IMR-90 (cell line): ENCODE results near the gene TMEM245. TPM values are rescaled to one million over a fixed set of nuclear protein-coding genes. Genes with fewer than 3 reads are reported as not detected.

Experiments used
- ATAC-seq: fragments of 200-7000 bp; cut with Tn5 transposase; 2 replicates; pipeline ENCODE4 v1.9.1; 2020; ENCODE audit warnings: low read depth, mild to moderate bottlenecking, moderate library complexity
- BruUV-seq: library from RNA; stranded (reverse); fragments of 400-500 nt; replicated peaks from 2 replicates; lab custom pipeline; 2021; lab: Mats Ljungman, UMichigan
- CTCF ChIA-PET: fragments of 300-600 bp; formaldehyde crosslinking; extraction: SDS; loops from one replicate; lab custom pipeline; 2021; ENCODE audit warnings: antibody characterized with exemption; lab: Yijun Ruan, JAX
- POLR2A ChIA-PET: fragments of 300-600 bp; sonication (Branson Sonifier 250); formaldehyde crosslinking; loops from one replicate; lab custom pipeline; 2022; ENCODE audit warnings: antibody characterized with exemption; ENCODE audit not compliant: unreplicated experiment; lab: Charles Lee
- DNase-seq: peaks from one replicate; pipeline ENCODE4 v3.0.0; 2013
- H2AFZ ChIP-seq: replicated peaks from 2 replicates; pipeline ENCODE3; 2013; ENCODE audit warnings: low read length, mild to moderate bottlenecking; ENCODE audit not compliant: poor library complexity
- H2AK5ac ChIP-seq: 2 replicates; pipeline ENCODE4 v1.6.1; 2013; ENCODE audit warnings: low read depth, low read length, inconsistent platforms
- H2AK9ac ChIP-seq: replicated peaks from 2 replicates; pipeline ENCODE3; 2013; ENCODE audit warnings: mild to moderate bottlenecking, low read depth, low read length, moderate library complexity; ENCODE audit not compliant: poor library complexity
- H2BK120ac ChIP-seq: 2 replicates; pipeline ENCODE4 v1.6.1; 2013; ENCODE audit warnings: low read depth, low read length, inconsistent platforms
- H2BK15ac ChIP-seq: 3 replicates; pipeline ENCODE4 v1.6.1; 2013; ENCODE audit warnings: low read depth, low read length, inconsistent platforms
- H2BK20ac ChIP-seq: 2 replicates; pipeline ENCODE4 v1.6.1; 2013; ENCODE audit warnings: low read depth, mild to moderate bottlenecking, inconsistent platforms, low read length, moderate library complexity
- H2BK5ac ChIP-seq: 2 replicates; pipeline ENCODE4 v1.6.1; 2013; ENCODE audit warnings: mild to moderate bottlenecking, low read depth, low read length, inconsistent platforms; ENCODE audit not compliant: poor library complexity, severe bottlenecking
- H3K14ac ChIP-seq: replicated peaks from 2 replicates; pipeline ENCODE4 v1.6.1; 2013; ENCODE audit warnings: low read depth, low read length, inconsistent platforms
- H3K18ac ChIP-seq: 2 replicates; pipeline ENCODE4 v1.6.1; 2013; ENCODE audit warnings: low read depth, low read length, control low read depth
- H3K23ac ChIP-seq: 2 replicates; pipeline ENCODE4 v1.6.1; 2013; ENCODE audit warnings: low read depth, low read length, inconsistent platforms
- H3K27ac ChIP-seq: 2 replicates; pipeline ENCODE4 v1.5.1; 2013; ENCODE audit warnings: mild to moderate bottlenecking, control low read depth, low read length; ENCODE audit not compliant: insufficient read depth
- H3K27me3 ChIP-seq: 2 replicates; pipeline ENCODE4 v1.6.1; 2013; ENCODE audit warnings: low read length; ENCODE audit not compliant: control insufficient read depth, insufficient read depth
- H3K36me3 ChIP-seq: 2 replicates; pipeline ENCODE4 v1.6.1; 2013; ENCODE audit warnings: low read length, mixed read lengths; ENCODE audit not compliant: control insufficient read depth, insufficient read depth
- H3K4ac ChIP-seq: 2 replicates; pipeline ENCODE4 v1.6.1; 2013; ENCODE audit warnings: low read depth, low read length, inconsistent platforms
- H3K4me1 ChIP-seq: 2 replicates; pipeline ENCODE4 v1.6.1; 2013; ENCODE audit warnings: low read length, mixed read lengths; ENCODE audit not compliant: control insufficient read depth, insufficient read depth
- H3K4me2 ChIP-seq: 2 replicates; pipeline ENCODE4 v1.6.1; 2013; ENCODE audit warnings: low read depth, mild to moderate bottlenecking, control low read depth, low read length, moderate library complexity
- H3K4me3 ChIP-seq: 2 replicates; pipeline ENCODE4 v1.5.1; 2013; ENCODE audit warnings: low read depth, mild to moderate bottlenecking, control low read depth, low read length, moderate library complexity; ENCODE audit not compliant: insufficient read depth
- H3K56ac ChIP-seq: 2 replicates; pipeline ENCODE4 v1.6.1; 2013; ENCODE audit warnings: low read length, inconsistent platforms; ENCODE audit not compliant: insufficient read depth; ENCODE audit errors: extremely low read depth
- H3K79me1 ChIP-seq, 2 experiments: 2 replicates each; pipeline ENCODE4 v1.6.1; 2013; ENCODE audit warnings: low read length in 2 of 2, inconsistent platforms in 1 of 2, low read depth in 1 of 2
- H3K9ac ChIP-seq: 2 replicates; pipeline ENCODE4 v1.6.1; 2013; ENCODE audit warnings: low read depth, low read length, control low read depth
- H3K9me1 ChIP-seq: 2 replicates; pipeline ENCODE4 v1.6.1; 2013; ENCODE audit warnings: low read length, inconsistent platforms; ENCODE audit not compliant: insufficient read depth
- H3K9me3 ChIP-seq: 2 replicates; pipeline ENCODE4 v1.6.1; 2013; ENCODE audit warnings: low read length; ENCODE audit not compliant: control insufficient read depth, insufficient read depth
- H4K20me1 ChIP-seq: 2 replicates; pipeline ENCODE4 v1.6.1; 2013; ENCODE audit warnings: low read length, inconsistent platforms; ENCODE audit not compliant: insufficient read depth
- H4K5ac ChIP-seq: 2 replicates; pipeline ENCODE4 v1.6.1; 2013; ENCODE audit warnings: mild to moderate bottlenecking, low read depth, low read length, control low read depth
- H4K8ac ChIP-seq, 2 experiments: 2 replicates each; pipeline ENCODE4 v1.6.1; 2013; ENCODE audit warnings: low read depth in 2 of 2, low read length in 2 of 2, control low read depth in 1 of 2, inconsistent platforms in 1 of 2
- H4K91ac ChIP-seq: 2 replicates; pipeline ENCODE4 v1.6.1; 2013; ENCODE audit warnings: low read depth, low read length, inconsistent platforms; ENCODE audit not compliant: insufficient read depth
- FOS ChIP-seq: fragments of 150-350 bp; IDR thresholded peaks from 2 replicates; pipeline ENCODE4 v1.6.1; 2016; ENCODE audit warnings: low read depth, low read length
- USF2 ChIP-seq: fragments of 150-350 bp; IDR thresholded peaks from 2 replicates; pipeline ENCODE4 v1.6.1; 2017; ENCODE audit warnings: mild to moderate bottlenecking, antibody characterized with exemption, low read length, low read depth
- WGBS, 2 experiments: methylation state at CpG; one replicate each; pipeline versions ENCODE4 v1.1.5 to v1.1.7; 2013; ENCODE audit warnings: missing lambda C conversion rate in 2 of 2; ENCODE audit not compliant: insufficient read length in 1 of 2; ENCODE audit errors: extremely low coverage in 2 of 2; 5-methylcytosine and 5-hydroxymethylcytosine counted together
- dilution Hi-C: fragments of 300-500 bp; cut with HindIII; formaldehyde crosslinking; loops from one replicate; pipeline ENCODE4 v1.14.3; 2018; ENCODE audit warnings: low sequenced_read_pairs; ENCODE audit not compliant: unreplicated experiment
- in situ Hi-C: fragments of 300-500 bp; cut with MboI; formaldehyde crosslinking; loops from 3 replicates; pipeline ENCODE4 v1.14.3; 2019; ENCODE audit warnings: low sequenced_read_pairs, inconsistent platforms, mixed read lengths
- intact Hi-C: fragments of 100-400 bp; cut with micrococcal nuclease; formaldehyde crosslinking; loops from 2 replicates; pipeline ENCODE4 v1.10.0; 2022
- polyA plus RNA-seq, 3 experiments: library from polyadenylated mRNA; depleted of rRNA; stranded (reverse); fragments of >200 nt; gene quantifications; 2 replicates each; pipeline ENCODE4 v1.2.3, GENCODE V29; 2012; ENCODE audit warnings: low replicate concordance in 1 of 3
- total RNA-seq: library from RNA; depleted of rRNA; stranded (reverse); fragments of >200 nt; gene quantifications from 2 replicates; pipeline ENCODE4 v1.2.3, GENCODE V29; 2012

Gene TMEM245
- total and polyA plus RNA-seq, 2 of the 4 experiments (the other 2 are of a cell fraction) = 24.8 to 57.9 TPM

GRCh38 chr9:109163194-109163593, 43.4 kb upstream of the TMEM245 start:
- no TSS peak for BruUV-seq
- TF ChIP-seq USF2 (no peak), FOS (no peak)
- Histone ChIP-seq H3K56ac (no peak overlapping the region), H2AK9ac (no peak overlapping the region), H3K14ac (no peak overlapping the region), H2AK5ac (no peak overlapping the region), H2AFZ (no peak overlapping the region), H4K5ac (no peak overlapping the region), H4K20me1 (no peaks in the 10 kb centered on the region), H3K27me3 (peaks cover 43% of the 10 kb centered on the region), H4K91ac (no peak overlapping the region), H3K27ac (no peak overlapping the region), H3K23ac (no peak overlapping the region), H2BK15ac (no peak overlapping the region), H3K9ac (no peak overlapping the region), H2BK20ac (no peak overlapping the region), H2BK5ac (no peak overlapping the region), H3K79me1 (no peaks in the 10 kb centered on the region), H3K4me3 (no peak overlapping the region), H2BK120ac (no peak overlapping the region), H3K18ac (no peak overlapping the region), H3K4ac (no peak overlapping the region), H4K8ac (no peak overlapping the region), H3K4me2 (no peak overlapping the region), H3K9me1 (no peaks in the 10 kb centered on the region), H3K4me1 (no peaks in the 10 kb centered on the region), H3K9me3 (peaks cover 2% of the 10 kb centered on the region), H3K36me3 (no peaks in the 10 kb centered on the region)
- in situ Hi-C loops = loop anchor here (10.0 kb wide), 1 partner anchor 58 kb away; no protein-coding TSS in a partner anchor
- CTCF ChIA-PET = no interaction called here
- DNase-seq (no peak), ATAC-seq (no peak)
- dilution Hi-C loops = no loop called here
- intact Hi-C loops = no loop called here
- WGBS, 2 experiments = no CpG with 5 or more reads among the region's 1 CpG
- POLR2A ChIA-PET = no interaction called here
